ENCODE results near the gene SLC25A23. TPM values are rescaled to one million over a fixed set of nuclear protein-coding genes. Genes with fewer than 3 reads are reported as not detected.

Gene SLC25A23
- total and polyA plus RNA-seq, 10 of the 15 experiments (the other 5 are each of a cell fraction or from before 2014, with no cell fraction given): 10.2 to 85.8 (median 50.0) TPM

DNA sequence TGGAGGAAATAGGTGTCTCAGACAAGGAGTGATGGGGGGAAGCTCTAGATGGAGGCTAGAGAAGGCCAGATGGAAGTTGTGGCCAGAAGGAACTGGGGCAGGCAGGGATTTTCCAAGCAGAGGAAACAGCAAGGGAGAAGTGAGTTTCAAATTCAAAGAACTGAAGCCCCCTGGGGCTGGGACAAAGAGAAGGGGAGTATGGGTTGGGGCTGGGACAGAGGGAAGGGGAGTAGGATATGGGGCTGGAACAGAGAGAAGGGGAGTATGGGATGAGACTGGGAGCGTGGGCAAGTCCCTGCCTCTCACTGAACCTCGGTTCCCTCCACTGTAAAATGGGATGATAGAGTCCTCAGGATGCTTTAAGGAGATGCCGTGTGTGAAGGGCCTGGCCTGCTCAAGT lies 64.8 kb downstream of the SLC25A23 start:
- CTCF ChIA-PET: no interaction called here
- ATAC-seq (no peak), DNase-seq (ENCODE audit: low read depth, low spot score) (no peak), FAIRE-seq (no peak)
- intact Hi-C loops (cut with micrococcal nuclease; ENCODE audit: unreplicated experiment): loop anchor here (10.0 kb wide), 1 partner anchor 110 kb away; the partner anchor contains the start of gene TUBB4A
- BruUV-seq (replicated peaks): no TSS peak
- H2AFZ ChIP-seq (ENCODE audit: control insufficient read depth, low read depth, low read length): no peak overlapping the region
- peaks cover 11% of the 10 kb centered on the region for H3K4me1 ChIP-seq (ENCODE audit: control insufficient read depth, insufficient read depth, low read length)
- in situ Hi-C loops (cut with MboI): no loop called here
- TF ChIP-seq SMC3 (IDR thresholded peaks at IDR 0.05; ENCODE audit: borderline replicate concordance, low read length) (no peak), POLR2AphosphoS5 (IDR thresholded peaks at IDR 0.05; ENCODE audit: low read length) (no peak), RBBP5 (conservative IDR thresholded peaks at IDR 0.05) (no peak), POU2F2 (IDR thresholded peaks at IDR 0.05; ENCODE audit: borderline replicate concordance, low read depth, low read length) (no peak), MEF2A (IDR thresholded peaks at IDR 0.05; ENCODE audit: insufficient read depth, low read depth, low read length) (no peak), IKZF1 (conservative IDR thresholded peaks at IDR 0.05) (no peak), HDAC2 (IDR thresholded peaks at IDR 0.05) (no peak), ZNF24 (IDR thresholded peaks at IDR 0.05) (no peak), SREBF2 (IDR thresholded peaks at IDR 0.05; ENCODE audit: low read length) (no peak), NR2C2 (IDR thresholded peaks at IDR 0.05; ENCODE audit: borderline replicate concordance, control insufficient read depth, insufficient read length, low read depth) (no peak), EZH2 (IDR thresholded peaks at IDR 0.05; ENCODE audit: borderline replicate concordance, control insufficient read depth, low read depth, low read length) (no peak), KLF5 (IDR thresholded peaks at IDR 0.05; ENCODE audit: partially characterized antibody) (no peak), PAX8 (IDR thresholded peaks at IDR 0.05) (no peak)
- TF ChIP-seq, protein P1, sequence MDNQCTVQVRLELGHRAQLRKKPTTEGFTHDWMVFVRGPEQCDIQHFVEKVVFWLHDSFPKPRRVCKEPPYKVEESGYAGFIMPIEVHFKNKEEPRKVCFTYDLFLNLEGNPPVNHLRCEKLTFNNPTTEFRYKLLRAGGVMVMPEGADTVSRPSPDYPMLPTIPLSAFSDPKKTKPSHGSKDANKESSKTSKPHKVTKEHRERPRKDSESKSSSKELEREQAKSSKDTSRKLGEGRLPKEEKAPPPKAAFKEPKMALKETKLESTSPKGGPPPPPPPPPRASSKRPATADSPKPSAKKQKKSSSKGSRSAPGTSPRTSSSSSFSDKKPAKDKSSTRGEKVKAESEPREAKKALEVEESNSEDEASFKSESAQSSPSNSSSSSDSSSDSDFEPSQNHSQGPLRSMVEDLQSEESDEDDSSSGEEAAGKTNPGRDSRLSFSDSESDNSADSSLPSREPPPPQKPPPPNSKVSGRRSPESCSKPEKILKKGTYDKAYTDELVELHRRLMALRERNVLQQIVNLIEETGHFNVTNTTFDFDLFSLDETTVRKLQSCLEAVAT (IDR thresholded peaks at IDR 0.05): no peak
- H3K4me3 ChIP-seq: no peak overlapping the region
- peaks cover 0 to 10% of the 10 kb centered on the region in 2 experiments; a peak in 1 of 4 replicates for H3K36me3 ChIP-seq (ENCODE audit: control insufficient read depth in 2 of 2, insufficient read depth in 2 of 2, low read length in 1 of 2)
- H3K27ac ChIP-seq (ENCODE audit: control insufficient read depth, insufficient read depth): no peak overlapping the region
- 71% methylated on average over 3 of the region's 3 CpGs for WGBS (ENCODE audit: insufficient coverage, insufficient replicate concordance, low lambda C conversion rate, missing lambda C conversion rate)
- POLR2A ChIA-PET: interaction anchor here (1.7 kb wide), 1 partner anchor 30 kb away, joined by 5 read pairs; the partner anchor contains the start of gene KHSRP
- H3K4me2 ChIP-seq (ENCODE audit: control insufficient read depth, insufficient read depth): no peak overlapping the region
- SMC1A ChIA-PET (ENCODE audit: uncharacterized antibody, unreplicated experiment): interaction anchor here (1.5 kb wide), 1 partner anchor 9 kb away, joined by 3 read pairs; no protein-coding TSS in a partner anchor
- H3K27me3 ChIP-seq (replicated peaks in 1 of 2; ENCODE audit: control insufficient read depth in 2 of 2, insufficient read depth in 2 of 2, low read length in 1 of 2): no peaks in the 10 kb centered on the region
- H3K9me3 ChIP-seq (replicated peaks; ENCODE audit: control insufficient read depth, insufficient read depth, low read length): no peaks in the 10 kb centered on the region
- RAD21 ChIA-PET (ENCODE audit: unreplicated experiment): interaction anchor here (1.2 kb wide), 1 partner anchor 22 kb away, joined by 3 read pairs; the partner anchor contains the start of gene ALKBH7
- no peaks in the 10 kb centered on the region for H4K20me1 ChIP-seq (ENCODE audit: control insufficient read depth, insufficient read depth)
- H3K79me2 ChIP-seq (ENCODE audit: control insufficient read depth, insufficient read depth, low read length): peaks cover 22% of the 10 kb centered on the region
- H3K9ac ChIP-seq (ENCODE audit: control insufficient read depth, insufficient read depth, low read length): no peak overlapping the region
